OCI-LY7 (cell line): ENCODE measurements around the gene TMEM222. TPM values are rescaled to one million over a fixed set of nuclear protein-coding genes. Genes with fewer than 3 reads are reported as not detected.

Experiments used
- BruUV-seq: library from RNA; stranded (reverse); fragments of 400-500 nt; replicated peaks from 2 replicates; lab custom pipeline; 2021; lab: Mats Ljungman, UMichigan
- CTCF ChIA-PET: fragments of 300-600 bp; sonication (Branson Sonifier 250); formaldehyde crosslinking; loops from one replicate; lab custom pipeline; 2022; ENCODE audit warnings: antibody characterized with exemption; ENCODE audit not compliant: unreplicated experiment; lab: Charles Lee
- POLR2A ChIA-PET: fragments of 300-600 bp; sonication (Branson Sonifier 250); formaldehyde crosslinking; loops from one replicate; lab custom pipeline; 2022; ENCODE audit warnings: antibody characterized with exemption; lab: Charles Lee
- DNase-seq: peaks from one replicate; pipeline ENCODE4 v3.0.0-alpha.2; 2015; ENCODE audit warnings: low spot score
- H2AFZ ChIP-seq: fragments of 200-600 bp; sonication (generic), shearing (Covaris generic); 2 replicates; pipeline ENCODE4 v1.6.1; 2014; ENCODE audit warnings: mild to moderate bottlenecking, antibody characterized with exemption, low read length, moderate library complexity
- H3K27ac ChIP-seq: fragments of 200-600 bp; sonication (generic); 2 replicates; pipeline ENCODE4 v1.5.1; 2014; ENCODE audit warnings: mixed run types, low read depth, mild to moderate bottlenecking, moderate library complexity, low read length, inconsistent platforms; ENCODE audit not compliant: poor library complexity, severe bottlenecking
- H3K36me3 ChIP-seq: fragments of 200-600 bp; sonication (generic); 2 replicates; pipeline ENCODE4 v1.6.1; 2014; ENCODE audit warnings: mild to moderate bottlenecking, antibody characterized with exemption, low read length, moderate library complexity, mixed read lengths; ENCODE audit not compliant: insufficient read depth
- H3K4me1 ChIP-seq: fragments of 200-600 bp; sonication (generic); 2 replicates; pipeline ENCODE4 v1.5.1; 2014; ENCODE audit warnings: mild to moderate bottlenecking, low read length; ENCODE audit not compliant: insufficient read depth, poor library complexity, severe bottlenecking
- H3K4me2 ChIP-seq: fragments of 200-600 bp; sonication (generic); 2 replicates; pipeline ENCODE4 v1.6.1; 2014; ENCODE audit warnings: mild to moderate bottlenecking, low read length
- H3K4me3 ChIP-seq: fragments of 200-600 bp; sonication (generic); 2 replicates; pipeline ENCODE4 v1.5.1; 2014; ENCODE audit warnings: mild to moderate bottlenecking, low read depth, low read length; ENCODE audit not compliant: poor library complexity, severe bottlenecking
- H3K79me2 ChIP-seq: fragments of 200-600 bp; sonication (generic); 2 replicates; pipeline ENCODE4 v1.6.1; 2016; ENCODE audit warnings: low read depth, mild to moderate bottlenecking, low read length, moderate library complexity, mixed read lengths; ENCODE audit not compliant: insufficient read depth
- H3K9me2 ChIP-seq: fragments of 200-600 bp; sonication (generic); 2 replicates; pipeline ENCODE4 v1.6.1; 2016; ENCODE audit warnings: mild to moderate bottlenecking, low read length, mixed read lengths; ENCODE audit not compliant: insufficient read depth
- H3K9me3 ChIP-seq: fragments of 200-600 bp; sonication (generic); 2 replicates; pipeline ENCODE4 v1.6.1; 2014; ENCODE audit warnings: mild to moderate bottlenecking, mixed run types, low read length, mixed read lengths
- H4K20me1 ChIP-seq: fragments of 200-600 bp; sonication (generic); 2 replicates; pipeline ENCODE4 v1.6.1; 2014; ENCODE audit warnings: mild to moderate bottlenecking, antibody characterized with exemption, low read length, moderate library complexity, mixed read lengths; ENCODE audit not compliant: insufficient read depth
- EZH2phosphoT487 ChIP-seq: fragments of 200-600 bp; sonication (generic); IDR thresholded peaks from 2 replicates; pipeline ENCODE4 v1.6.1; 2018; ENCODE audit warnings: low read depth, borderline replicate concordance, mild to moderate bottlenecking, mixed run types, antibody characterized with exemption, low read length, moderate library complexity, mixed read lengths
- intact Hi-C: fragments of 100-400 bp; cut with micrococcal nuclease; formaldehyde crosslinking; loops from one replicate; pipeline ENCODE4 v1.10.0; 2022; ENCODE audit not compliant: unreplicated experiment
- total RNA-seq, 2 experiments: library from RNA; depleted of rRNA in 1 of 2; stranded (reverse); fragments of >200 nt in 1 of 2; shearing (Covaris generic) in 1 of 2; gene quantifications; 2 replicates each; pipeline ENCODE4 v1.2.3, GENCODE V29; 2014 to 2022
- TF ChIP-seq, protein P1 (sequence below): fragments of 200-600 bp; sonication (generic); conservative IDR thresholded peaks from 2 replicates; pipeline ENCODE4 v1.5.1; 2014; ENCODE audit warnings: mild to moderate bottlenecking, antibody characterized with exemption, low read length, moderate library complexity, mixed read lengths

TMEM222 gene
- total RNA-seq, 2 experiments from 2014 or later: 29.5 to 43.4 TPM

DNA sequence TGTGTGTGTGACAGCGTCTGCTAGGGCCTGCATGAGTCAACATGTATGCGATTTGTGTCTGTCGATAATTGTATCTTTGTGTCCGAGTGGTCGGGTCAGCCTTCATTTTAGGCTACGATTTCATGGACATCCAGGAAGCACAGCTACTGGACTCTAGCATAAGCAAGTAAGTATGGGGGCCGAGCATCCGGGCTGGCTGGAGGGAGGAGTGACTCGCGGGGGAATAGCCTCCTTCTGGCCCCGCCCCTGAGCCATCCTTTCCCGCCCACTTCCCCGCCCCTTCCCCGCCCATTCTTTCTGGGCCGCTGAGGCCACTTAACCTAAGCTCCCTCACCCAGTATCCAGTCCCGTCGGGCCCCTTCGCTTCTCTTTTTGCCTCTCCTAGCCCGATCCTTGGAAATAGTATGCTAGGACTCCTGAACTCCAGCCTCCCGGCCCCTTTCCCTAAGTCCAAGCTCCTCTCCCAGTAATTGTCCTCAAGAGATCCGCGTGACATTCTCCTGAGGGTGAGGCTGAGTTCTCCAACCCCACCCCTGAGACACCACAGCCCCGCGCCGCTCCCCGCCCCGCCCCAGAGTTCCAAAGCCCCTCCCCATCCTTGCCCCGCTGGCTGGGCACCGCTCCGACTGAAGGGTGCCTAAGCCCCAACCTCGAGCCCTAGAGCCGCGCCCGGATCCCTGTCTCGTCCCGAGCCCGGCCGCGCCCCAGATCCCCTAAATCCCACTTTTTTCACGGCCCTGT is 43.6 kb downstream of the TMEM222 start:
- peak overlapping the region; percentile 5 for H3K27ac ChIP-seq

DNA sequence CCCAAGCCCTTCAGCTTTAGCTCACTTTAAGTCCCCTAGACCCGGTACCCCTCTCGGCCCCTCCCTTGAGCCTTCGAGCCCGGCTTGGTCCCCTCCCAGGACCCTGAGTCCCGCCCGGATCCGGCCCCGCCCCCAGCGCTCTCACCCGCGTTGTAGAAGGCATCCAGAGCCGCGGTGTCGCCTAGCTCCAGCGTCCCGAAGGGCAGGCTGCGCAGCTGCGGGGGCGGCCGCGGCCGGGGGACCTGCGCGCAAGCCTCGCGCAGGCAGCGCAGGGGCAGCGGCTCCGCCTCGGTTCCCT is 44.1 kb downstream of the TMEM222 start:
- no peaks in the 10 kb centered on the region for H3K9me2 ChIP-seq
- H3K79me2 ChIP-seq: no peaks in the 10 kb centered on the region
- peak overlapping the region; percentile 89; the same call in 1 of the 2 replicates for H2AFZ ChIP-seq
- peak overlapping the region; percentile 87 for H3K4me2 ChIP-seq
- peak; percentile 36 for DNase-seq
- peaks cover 22% of the 10 kb centered on the region for H3K4me1 ChIP-seq
- no peaks in the 10 kb centered on the region for H3K36me3 ChIP-seq
- POLR2A ChIA-PET: interaction anchor here (0.6 to 0.7 kb wide), 3 partner anchors 32 to 195 kb away, joined by 4 to 5 read pairs (median 4); no protein-coding TSS in a partner anchor
- no peak overlapping the region for H3K27ac ChIP-seq
- TF ChIP-seq EZH2phosphoT487: no peak
- TF ChIP-seq, protein P1, sequence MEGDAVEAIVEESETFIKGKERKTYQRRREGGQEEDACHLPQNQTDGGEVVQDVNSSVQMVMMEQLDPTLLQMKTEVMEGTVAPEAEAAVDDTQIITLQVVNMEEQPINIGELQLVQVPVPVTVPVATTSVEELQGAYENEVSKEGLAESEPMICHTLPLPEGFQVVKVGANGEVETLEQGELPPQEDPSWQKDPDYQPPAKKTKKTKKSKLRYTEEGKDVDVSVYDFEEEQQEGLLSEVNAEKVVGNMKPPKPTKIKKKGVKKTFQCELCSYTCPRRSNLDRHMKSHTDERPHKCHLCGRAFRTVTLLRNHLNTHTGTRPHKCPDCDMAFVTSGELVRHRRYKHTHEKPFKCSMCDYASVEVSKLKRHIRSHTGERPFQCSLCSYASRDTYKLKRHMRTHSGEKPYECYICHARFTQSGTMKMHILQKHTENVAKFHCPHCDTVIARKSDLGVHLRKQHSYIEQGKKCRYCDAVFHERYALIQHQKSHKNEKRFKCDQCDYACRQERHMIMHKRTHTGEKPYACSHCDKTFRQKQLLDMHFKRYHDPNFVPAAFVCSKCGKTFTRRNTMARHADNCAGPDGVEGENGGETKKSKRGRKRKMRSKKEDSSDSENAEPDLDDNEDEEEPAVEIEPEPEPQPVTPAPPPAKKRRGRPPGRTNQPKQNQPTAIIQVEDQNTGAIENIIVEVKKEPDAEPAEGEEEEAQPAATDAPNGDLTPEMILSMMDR: no peak
- no peaks in the 10 kb centered on the region for H4K20me1 ChIP-seq
- no peaks in the 10 kb centered on the region for H3K9me3 ChIP-seq
- BruUV-seq: no TSS peak
- peak overlapping the region; percentile 62 for H3K4me3 ChIP-seq
- intact Hi-C loops: no loop called here
- CTCF ChIA-PET: interaction anchor here (0.6 to 0.9 kb wide), 5 partner anchors 22 to 1319 kb away, joined by 3 to 22 read pairs (median 7); partner anchors contain the start of gene SYTL1

More for the DNA sequence above, 43.6 kb downstream of the TMEM222 start:
- no peak for TF ChIP-seq EZH2phosphoT487
- TF ChIP-seq, protein P1: no peak
- no TSS peak for BruUV-seq
- DNase-seq: peak; percentile 87
- CTCF ChIA-PET: interaction anchor here (0.6 to 1.0 kb wide), 7 partner anchors 8 to 1319 kb away, joined by 3 to 22 read pairs (median 7); partner anchors contain the start of gene SYTL1
- peak overlapping the region; percentile 89 for H2AFZ ChIP-seq
- H3K4me1 ChIP-seq: peaks cover 22% of the 10 kb centered on the region
- H3K79me2 ChIP-seq: no peaks in the 10 kb centered on the region
- H3K9me2 ChIP-seq: no peaks in the 10 kb centered on the region
- POLR2A ChIA-PET: interaction anchor here (0.6 to 0.7 kb wide), 4 partner anchors 31 to 352 kb away, joined by 3 to 5 read pairs (median 4); no protein-coding TSS in a partner anchor
- H3K4me2 ChIP-seq: peak overlapping the region; percentile 87
- peak overlapping the region; percentile 62 for H3K4me3 ChIP-seq
- H3K9me3 ChIP-seq: no peaks in the 10 kb centered on the region
- no peaks in the 10 kb centered on the region for H4K20me1 ChIP-seq
- H3K36me3 ChIP-seq: no peaks in the 10 kb centered on the region
- intact Hi-C loops: loop anchor here (2.0 kb wide), 1 partner anchor 43 kb away; the partner anchor contains the start of gene TMEM222
